ENCODE data around the gene CYP2B6.

DNA sequence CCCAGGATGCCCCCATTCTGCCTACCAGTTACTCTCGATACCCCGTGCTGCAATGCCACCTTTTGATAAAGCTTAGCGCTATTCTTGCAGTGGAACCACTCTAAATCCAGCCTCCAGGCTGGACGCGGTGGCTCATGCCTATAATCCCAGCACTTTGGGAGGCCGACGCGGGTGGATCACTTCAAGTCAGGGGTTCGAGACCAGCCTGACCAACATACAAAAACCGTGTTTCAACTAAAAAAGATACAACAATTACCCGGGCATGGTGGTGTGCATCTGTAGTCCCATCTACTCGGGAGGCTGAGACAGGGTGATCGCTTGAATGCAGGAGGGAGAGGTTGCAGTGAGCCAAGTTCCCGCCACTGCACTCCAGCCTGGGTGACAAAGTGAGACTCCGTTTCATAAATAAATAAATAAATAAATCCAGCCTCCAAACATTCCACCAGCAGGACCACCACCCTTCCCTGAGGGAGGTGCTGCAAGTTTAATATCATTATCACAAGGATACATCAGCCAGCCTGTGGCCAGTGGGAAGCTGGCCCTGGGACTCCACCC lies 27.7 kb downstream of the CYP2B6 start:
- TF ChIP-seq POLR2A (IDR thresholded peaks at IDR 0.05) = no peak
- TF ChIP-seq, protein P1, sequence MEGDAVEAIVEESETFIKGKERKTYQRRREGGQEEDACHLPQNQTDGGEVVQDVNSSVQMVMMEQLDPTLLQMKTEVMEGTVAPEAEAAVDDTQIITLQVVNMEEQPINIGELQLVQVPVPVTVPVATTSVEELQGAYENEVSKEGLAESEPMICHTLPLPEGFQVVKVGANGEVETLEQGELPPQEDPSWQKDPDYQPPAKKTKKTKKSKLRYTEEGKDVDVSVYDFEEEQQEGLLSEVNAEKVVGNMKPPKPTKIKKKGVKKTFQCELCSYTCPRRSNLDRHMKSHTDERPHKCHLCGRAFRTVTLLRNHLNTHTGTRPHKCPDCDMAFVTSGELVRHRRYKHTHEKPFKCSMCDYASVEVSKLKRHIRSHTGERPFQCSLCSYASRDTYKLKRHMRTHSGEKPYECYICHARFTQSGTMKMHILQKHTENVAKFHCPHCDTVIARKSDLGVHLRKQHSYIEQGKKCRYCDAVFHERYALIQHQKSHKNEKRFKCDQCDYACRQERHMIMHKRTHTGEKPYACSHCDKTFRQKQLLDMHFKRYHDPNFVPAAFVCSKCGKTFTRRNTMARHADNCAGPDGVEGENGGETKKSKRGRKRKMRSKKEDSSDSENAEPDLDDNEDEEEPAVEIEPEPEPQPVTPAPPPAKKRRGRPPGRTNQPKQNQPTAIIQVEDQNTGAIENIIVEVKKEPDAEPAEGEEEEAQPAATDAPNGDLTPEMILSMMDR (IDR thresholded peaks at IDR 0.05) = no peak
